HG02870 (cell line): ENCODE results near the gene EXOC3L4.
"Not testable (repeated sequence)": the region's sequence is repeated elsewhere in the genome, so short reads cannot be mapped to it uniquely, and the experiment has no call there.

ENCODE experiments used
- ATAC-seq: cut with Tn5 transposase; IDR thresholded peaks from one replicate; pipeline ENCODE4 v1.9.1; 2021; ENCODE audit warnings: mild to moderate bottlenecking, moderate library complexity; ENCODE audit not compliant: unreplicated experiment

The EXOC3L4 gene

GRCh38 chr14:103103461-103104388 is 9.2 kb downstream of the EXOC3L4 start:
- no peak for ATAC-seq

GRCh38 chr14:103104389-103104653 is 9.8 kb downstream of the EXOC3L4 start:
- no peak for ATAC-seq

- ATAC-seq = no peak
Observed at GRCh38 chr14:103104654-103105452, 10.3 kb downstream of the EXOC3L4 start.

- no peak for ATAC-seq
Observed at GRCh38 chr14:103105580-103106150, 11.1 kb downstream of the EXOC3L4 start.

GRCh38 chr14:103107455-103107854 is 12.9 kb downstream of the EXOC3L4 start:
- no peak for ATAC-seq

GRCh38 chr14:103107941-103108748 is 13.6 kb downstream of the EXOC3L4 start:
- ATAC-seq = no peak

- no peak for ATAC-seq
Observed at GRCh38 chr14:103108749-103109207, 14.3 kb downstream of the EXOC3L4 start.

- no peak for ATAC-seq
Observed at GRCh38 chr14:103109535-103110441, 15.3 kb downstream of the EXOC3L4 start.

GRCh38 chr14:103110681-103111231 is 16.2 kb downstream of the EXOC3L4 start:
- ATAC-seq = peak; percentile 30

GRCh38 chr14:103111232-103111868 is 16.8 kb downstream of the EXOC3L4 start:
- peak; percentile 15 for ATAC-seq

GRCh38 chr14:103112400-103113243 is 18.1 kb downstream of the EXOC3L4 start:
- no peak for ATAC-seq

- no peak for ATAC-seq
Observed at GRCh38 chr14:103113303-103113702, 18.8 kb downstream of the EXOC3L4 start.

GRCh38 chr14:103113774-103114173 is 19.2 kb downstream of the EXOC3L4 start:
- no peak for ATAC-seq

GRCh38 chr14:103115086-103115679 is 20.7 kb downstream of the EXOC3L4 start:
- ATAC-seq = not testable (repeated sequence)

- ATAC-seq = no peak
Observed at GRCh38 chr14:103115845-103116572, 21.5 kb downstream of the EXOC3L4 start.

- ATAC-seq = no peak
Observed at GRCh38 chr14:103116636-103117035, 22.1 kb downstream of the EXOC3L4 start.

- ATAC-seq = not testable (repeated sequence)
Observed at GRCh38 chr14:103117499-103117898, 23.0 kb downstream of the EXOC3L4 start.
